ENCODE data around the gene PDE4A. TPM values are rescaled to one million over a fixed set of nuclear protein-coding genes. Genes with fewer than 3 reads are reported as not detected.

The PDE4A gene
- total and polyA plus RNA-seq, 10 of the 15 experiments (the other 5 are each of a cell fraction or from before 2014, with no cell fraction given) = 0.24 to 13.3 (median 4.9) TPM

GRCh38 chr19:10412257-10412977, 7.9 kb upstream of the PDE4A start (continued):
- TF ChIP-seq SIN3A (IDR thresholded peaks at IDR 0.05; ENCODE audit: low read depth, low read length) (no peak; the same call in 1 of the 2 replicates), CBX5 (IDR thresholded peaks at IDR 0.05; ENCODE audit: low read depth) (0 out of 2 replicates have a peak, but pooled peaks have one; percentile 57), JUND (IDR thresholded peaks at IDR 0.05; ENCODE audit: low read depth, low read length) (no peak), ATF3 (IDR thresholded peaks at IDR 0.05; ENCODE audit: borderline replicate concordance, extremely low read depth, low read depth, low read length) (no peak), CUX1 (IDR thresholded peaks at IDR 0.05; ENCODE audit: insufficient replicate concordance, low read depth, low read length) (no peak), CBFB (IDR thresholded peaks at IDR 0.05; ENCODE audit: low read depth) (peak; percentile 59; the same call in 1 of the 2 replicates), TCF12 (IDR thresholded peaks at IDR 0.05; ENCODE audit: low read depth, low read length) (peak; percentile 88), BRCA1 (IDR thresholded peaks at IDR 0.05; ENCODE audit: low read depth, low read length) (no peak), FOS (IDR thresholded peaks at IDR 0.05; ENCODE audit: borderline replicate concordance, extremely low read depth, insufficient read length) (no peak), PKNOX1 (IDR thresholded peaks at IDR 0.05) (peak; percentile 74), SIX5 (IDR thresholded peaks at IDR 0.05; ENCODE audit: low read depth, low read length, severe bottlenecking) (no peak), CHD1 (IDR thresholded peaks at IDR 0.05; ENCODE audit: low read depth, low read length) (no peak), MEF2B (IDR thresholded peaks at IDR 0.05; ENCODE audit: partially characterized antibody, poor library complexity, severe bottlenecking) (peak; percentile 92), ZNF592 (IDR thresholded peaks at IDR 0.05) (no peak), NR2C1 (IDR thresholded peaks at IDR 0.05) (no peak), RELB (IDR thresholded peaks at IDR 0.05; ENCODE audit: low read depth) (peak; percentile 72; the same call in 1 of the 2 replicates)

Data from GM12878 (cell line).